GM19395 (cell line): ENCODE measurements around the gene GPC6.
"Not testable (repeated sequence)": the region's sequence is repeated elsewhere in the genome, so short reads cannot be mapped to it uniquely, and the experiment has no call there.

Experiments used
- ATAC-seq: cut with Tn5 transposase; IDR thresholded peaks from one replicate; pipeline ENCODE4 v1.9.1; 2021; ENCODE audit warnings: mild to moderate bottlenecking, moderate library complexity; ENCODE audit not compliant: unreplicated experiment

GPC6 gene

DNA sequence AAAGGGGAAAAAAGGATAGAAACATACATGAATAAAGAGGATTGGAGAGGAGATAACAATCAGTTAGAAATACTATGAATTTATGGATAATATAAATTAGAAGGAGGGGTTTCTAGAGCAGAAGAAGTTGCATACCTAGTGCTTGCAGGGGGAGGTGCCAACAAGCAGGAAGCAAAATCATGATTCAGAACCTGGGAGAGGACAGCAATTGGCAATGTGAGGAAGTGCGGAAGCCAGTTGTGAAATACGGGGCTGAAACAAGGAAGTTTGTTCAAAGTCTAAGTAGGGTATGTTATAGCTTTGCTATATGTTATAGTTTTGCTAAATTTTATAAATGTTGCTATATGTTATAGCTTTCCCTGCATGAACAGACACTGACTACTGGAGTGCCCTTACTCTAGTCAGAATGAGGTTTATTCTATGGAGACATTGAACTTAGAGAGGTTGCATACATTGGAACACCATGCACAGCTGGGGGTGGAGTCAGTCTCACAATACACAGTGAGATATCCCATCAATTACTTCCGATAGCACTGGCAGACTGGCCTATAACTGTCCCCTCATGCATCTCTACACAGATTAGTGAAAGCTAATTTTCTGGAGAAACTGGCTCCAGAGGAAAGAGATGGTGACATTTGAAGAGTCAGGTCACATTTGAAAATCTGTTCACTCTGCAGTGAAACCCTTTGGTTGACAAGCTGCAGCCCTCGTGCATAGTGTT, 92.1 kb downstream of the GPC6 start:
- ATAC-seq, result no peak

DNA sequence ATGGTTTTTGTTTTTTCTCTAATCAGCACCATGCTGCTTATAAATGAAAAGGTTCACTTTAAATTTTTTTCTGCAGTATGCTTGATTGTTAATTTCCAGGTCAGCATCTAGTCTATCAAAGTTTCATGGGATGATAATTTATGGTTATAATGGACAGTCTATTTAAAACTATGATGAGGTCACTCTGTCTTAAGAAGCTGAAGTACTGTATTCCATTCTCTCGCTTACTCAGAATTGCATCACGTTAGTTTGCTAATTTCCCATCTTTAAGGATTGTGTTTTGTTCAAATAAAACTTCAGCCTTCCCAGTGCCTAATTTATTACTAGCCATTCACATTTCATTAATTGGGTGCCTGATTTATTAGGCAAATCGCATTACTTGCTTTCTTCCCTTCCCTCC, 94.3 kb downstream of the GPC6 start:
- no peak for ATAC-seq

DNA sequence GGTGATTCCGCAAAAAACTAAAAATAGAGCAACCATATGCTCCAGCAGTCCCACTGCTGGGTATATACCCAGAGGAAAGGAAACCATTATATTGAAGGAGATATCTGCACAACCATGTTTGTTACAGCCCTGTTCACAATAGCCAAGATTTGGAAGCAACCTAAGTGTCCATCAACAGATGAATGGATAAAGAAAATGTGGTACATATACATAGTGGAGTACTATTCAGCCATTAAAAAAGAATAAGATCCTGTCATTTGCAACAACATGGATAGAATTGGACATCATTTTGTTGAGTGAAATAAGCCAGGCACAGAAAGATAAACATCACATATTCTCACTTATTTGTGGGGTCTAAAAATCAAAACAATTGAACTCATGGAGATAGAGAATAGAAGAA, 97.3 kb downstream of the GPC6 start:
- ATAC-seq, result not testable (repeated sequence)

DNA sequence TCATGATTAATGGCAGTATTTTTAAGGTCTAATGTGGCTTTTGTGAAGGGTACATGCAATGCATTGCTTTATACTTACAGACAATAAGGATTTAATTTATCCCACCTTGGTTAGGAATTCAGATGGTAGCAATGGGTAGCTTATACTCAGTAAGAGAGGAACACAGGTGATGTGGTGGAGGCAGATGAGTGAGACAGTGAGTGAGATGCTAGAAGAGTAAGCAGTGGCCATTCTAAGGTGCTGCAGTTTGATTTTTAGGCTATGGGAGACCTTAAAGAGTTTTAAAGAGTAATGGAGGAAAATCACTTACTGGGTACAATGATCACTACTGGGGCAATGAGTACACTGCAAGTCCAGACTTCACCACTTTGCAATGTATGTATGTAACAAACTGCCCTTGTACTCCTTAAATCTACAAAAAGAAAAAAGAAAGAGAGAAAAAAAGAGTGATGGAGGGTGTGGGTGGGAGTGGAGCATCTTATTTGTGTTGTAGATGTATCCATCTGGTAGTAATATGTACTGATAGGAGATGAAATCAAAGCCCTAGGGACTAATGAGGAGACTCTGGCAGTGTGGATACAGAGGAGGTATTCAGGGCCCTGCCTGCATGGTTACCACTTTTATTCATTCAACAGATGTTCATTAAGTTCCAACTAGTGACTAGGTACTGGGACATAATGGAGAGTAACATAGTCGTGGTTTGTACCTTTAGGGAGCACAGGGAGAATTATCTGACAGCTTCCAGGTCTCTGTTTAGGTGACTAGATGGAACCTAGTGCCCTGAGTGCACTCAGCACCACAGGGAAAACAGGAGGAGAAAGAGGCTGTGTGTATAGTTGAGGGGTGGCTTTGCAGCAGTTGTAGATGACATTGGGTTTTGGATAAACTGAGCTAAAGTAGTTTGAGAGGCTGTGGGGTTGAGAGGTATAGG, 99.0 kb downstream of the GPC6 start:
- ATAC-seq, result no peak

DNA sequence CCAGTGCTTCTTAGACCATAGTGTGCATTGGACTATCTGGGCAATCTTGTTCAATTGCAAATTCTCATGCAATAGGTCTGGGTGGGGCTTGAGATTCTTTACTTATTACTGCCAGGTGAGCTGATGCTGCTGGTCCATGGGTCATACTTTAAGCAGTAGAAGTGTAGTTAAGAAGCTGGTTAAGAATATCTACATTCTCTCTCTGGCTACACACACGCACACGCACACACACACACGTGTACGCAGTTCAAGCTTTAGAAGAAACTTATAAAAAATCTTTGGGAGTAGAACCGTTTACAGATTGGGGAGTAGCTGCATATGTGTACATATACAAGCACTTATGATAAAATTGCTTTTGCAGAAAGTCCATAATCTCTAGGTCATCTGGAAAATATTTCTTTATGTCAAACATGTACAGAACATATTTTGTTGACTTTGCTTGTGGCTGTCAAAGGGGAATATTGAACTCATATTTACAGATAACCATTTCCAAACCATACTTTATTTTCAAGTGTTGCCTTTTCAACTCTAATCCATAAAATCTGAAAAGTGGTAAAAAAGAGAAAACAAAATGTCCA, 99.7 kb downstream of the GPC6 start:
- no peak for ATAC-seq

DNA sequence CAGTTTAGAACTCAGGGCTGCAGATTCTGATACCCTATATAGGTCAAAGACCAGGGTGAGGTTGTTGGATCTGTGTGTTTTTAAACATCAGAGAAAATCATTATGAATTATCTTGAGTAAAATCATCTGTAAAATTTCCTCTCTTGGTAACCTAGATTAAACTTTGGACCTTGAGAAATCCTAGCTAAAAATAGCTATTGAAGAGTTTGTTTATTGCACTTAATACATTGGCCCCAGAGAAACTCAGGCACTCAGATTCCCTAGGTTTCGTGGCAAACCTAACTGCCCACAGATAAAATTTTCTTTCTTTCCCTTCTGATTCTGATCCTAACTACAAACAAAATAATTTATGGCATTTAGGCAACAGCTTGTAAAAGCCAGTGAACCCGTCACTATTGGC, 102.3 kb downstream of the GPC6 start:
- ATAC-seq, result no peak

DNA sequence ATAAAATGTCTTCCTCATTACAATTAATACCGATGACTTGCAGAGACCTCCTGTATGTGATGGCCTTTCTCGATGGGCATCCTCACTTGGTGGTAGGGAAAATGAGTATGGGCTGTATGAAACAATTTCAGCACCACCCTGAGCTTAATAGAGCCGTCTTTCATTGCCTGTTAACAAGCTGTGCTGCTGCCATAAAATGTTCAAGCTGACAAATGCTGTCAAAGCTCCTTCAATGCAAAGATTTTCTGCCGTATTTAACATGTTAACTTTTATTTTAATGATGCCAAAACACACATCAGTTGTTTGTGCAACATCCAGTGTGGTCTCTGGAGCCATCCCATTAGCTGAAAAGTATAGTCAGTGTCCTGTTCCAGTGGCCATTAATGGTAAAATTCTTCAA, 110.1 kb downstream of the GPC6 start:
- no peak for ATAC-seq

DNA sequence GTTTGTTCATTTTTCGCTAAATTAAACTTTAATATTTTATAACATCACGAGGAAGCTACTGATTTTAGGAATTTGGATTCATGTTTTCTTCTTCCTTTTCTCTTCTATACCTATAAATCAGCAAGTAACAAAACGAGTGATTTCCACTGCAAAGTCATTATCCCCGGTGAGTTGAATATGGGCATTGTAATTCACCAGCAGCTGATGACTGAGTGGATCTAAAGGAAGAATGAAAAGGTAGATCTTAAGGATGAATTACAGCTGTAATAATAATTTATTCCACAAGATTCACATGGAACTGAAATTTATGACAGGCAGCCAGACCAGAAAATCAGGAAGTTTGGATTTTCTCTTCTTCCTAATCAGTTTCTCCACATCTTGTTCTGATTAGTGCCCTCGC, 111.4 kb downstream of the GPC6 start:
- no peak for ATAC-seq

DNA sequence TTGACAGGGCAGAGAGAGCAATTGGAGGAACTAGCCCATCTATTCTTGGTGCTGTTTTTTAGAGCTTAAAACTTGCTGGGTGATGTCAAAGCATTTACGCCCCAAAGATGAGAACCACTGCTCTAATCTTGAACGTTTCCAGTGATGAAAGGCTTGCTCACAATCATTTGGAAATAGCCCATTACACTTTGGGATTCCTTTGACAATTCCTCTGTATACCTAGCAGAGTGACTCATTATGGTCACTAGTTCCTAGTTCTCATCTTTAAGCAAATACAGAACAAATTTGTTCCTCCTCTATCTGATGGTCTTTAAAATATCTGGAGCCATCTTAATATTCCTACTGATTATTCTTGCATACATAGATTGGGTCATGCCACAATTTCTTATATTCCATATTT, 112.3 kb downstream of the GPC6 start:
- ATAC-seq, result no peak

DNA sequence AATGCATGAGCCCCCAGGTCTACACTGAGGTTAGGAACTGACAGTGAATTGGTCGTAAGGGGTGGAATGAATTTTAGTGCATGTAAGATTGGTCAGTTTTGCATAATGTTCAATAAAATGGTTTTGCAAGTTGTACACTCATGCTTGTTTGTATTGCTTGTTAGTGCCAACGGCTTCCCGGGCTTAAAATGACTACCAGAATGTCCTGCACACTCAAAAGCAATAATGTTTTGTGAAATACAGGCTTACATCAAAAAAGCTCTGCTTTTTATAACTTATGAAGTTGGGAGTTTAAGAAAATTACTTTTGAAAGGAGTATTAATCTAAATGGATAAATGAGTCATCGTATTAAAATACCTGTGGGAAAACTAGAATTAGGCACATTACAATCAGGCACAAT, 112.9 kb downstream of the GPC6 start:
- no peak for ATAC-seq

DNA sequence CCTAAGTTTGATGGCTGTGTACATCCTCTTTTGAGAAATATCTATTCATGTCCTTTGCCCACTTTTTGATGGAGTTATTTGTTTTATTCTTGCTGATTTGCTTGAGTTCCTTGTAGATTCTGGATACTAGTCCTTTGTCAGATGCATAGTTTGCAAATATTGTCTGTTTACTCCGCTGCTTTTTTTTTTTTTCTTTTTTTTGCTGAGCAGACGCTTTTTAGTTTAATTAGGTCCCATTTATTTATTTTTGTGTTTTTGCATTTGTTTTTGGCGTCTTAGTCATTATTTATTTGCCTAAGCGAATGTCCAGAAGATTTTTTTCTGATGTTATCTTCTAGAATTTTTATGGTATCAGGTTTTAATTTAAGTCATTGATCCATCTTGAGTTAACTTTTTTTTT, 114.9 kb downstream of the GPC6 start:
- ATAC-seq, result no peak

DNA sequence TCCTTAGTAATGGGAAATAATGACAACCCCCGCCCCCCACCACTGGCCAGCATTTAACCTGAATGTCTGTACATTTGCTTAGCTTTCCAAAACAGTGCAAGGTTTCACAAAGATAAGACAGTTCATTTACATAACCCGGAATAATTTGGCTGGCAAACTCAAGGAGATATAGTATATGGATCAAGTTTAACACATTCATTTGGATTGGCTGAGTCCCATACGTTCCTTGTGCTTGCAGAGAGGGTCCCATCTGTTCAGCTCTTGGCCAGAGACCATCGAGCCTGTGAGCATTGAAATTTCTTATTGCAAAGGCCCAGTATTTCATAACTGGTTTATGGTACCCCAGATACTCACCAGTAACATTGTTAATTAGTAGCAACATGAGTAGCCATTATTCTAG, 116.5 kb downstream of the GPC6 start:
- ATAC-seq, result no peak

DNA sequence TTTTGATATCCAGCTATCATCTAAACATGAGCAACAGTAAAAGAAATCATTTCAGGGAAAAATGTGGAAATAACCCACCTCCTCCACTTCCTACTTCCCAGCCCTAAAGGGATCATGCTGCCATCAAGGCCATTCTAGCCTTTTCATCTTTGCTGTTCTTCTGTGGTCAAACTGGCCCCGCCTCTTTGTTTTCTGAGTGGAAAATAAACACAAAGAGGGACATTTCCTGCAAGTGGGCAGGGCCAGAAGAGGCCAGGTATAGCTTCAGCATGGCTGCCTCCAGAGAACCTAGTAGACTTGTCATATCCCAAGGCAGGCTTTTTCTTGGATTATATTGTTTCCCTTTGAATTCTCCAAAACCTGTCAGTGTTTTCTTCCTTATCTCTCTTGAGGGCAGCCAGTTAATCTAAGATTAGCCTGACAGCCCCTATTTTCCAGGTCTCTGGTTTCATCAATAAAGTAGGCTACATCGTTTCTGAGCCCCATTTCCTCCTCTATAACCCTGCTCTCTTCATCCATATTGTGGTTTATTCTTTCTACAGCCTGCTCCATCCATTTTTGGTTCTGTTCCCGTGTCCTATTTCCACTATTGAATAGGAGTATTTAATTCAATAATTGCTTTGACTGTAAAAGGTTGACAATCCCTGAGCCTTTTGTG, 117.6 kb downstream of the GPC6 start:
- no peak for ATAC-seq

DNA sequence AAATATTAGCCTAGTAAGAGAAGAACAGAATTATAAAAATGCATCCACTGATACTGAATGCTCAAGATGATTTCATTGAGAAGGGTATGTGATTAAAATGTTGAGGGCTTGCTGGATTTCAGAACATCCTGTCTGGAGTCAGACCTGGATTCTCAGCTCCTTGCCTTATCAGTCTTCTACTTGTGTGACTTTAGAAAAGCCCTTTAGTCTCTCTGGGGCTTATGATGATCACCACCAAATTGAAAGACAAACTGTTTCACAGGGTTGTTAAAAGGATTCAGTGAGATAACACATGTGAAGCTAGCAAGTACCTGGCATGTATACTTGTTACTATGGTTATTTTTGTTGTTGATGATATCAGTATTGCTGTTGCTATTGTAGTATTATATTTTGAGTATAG, 118.4 kb downstream of the GPC6 start:
- no peak for ATAC-seq

DNA sequence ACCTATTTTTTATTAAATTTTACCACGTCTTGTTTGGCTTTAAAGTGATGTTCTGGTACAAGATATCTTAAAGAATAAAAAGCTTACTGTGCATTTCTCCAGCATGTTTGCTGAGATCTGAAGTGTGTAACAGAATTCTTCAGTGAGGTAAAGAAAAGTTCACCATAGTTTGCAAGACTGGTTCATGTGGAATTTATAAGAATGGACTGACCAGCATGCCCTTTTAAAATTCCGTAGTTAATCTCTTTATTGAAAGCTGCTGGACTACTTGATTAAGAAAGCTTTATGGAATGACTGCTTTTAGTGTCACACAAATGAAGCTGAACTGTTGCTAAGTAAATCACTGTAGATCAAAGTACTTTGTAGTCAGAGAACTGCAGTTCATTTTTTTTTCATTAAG, 119.2 kb downstream of the GPC6 start:
- ATAC-seq, result no peak

DNA sequence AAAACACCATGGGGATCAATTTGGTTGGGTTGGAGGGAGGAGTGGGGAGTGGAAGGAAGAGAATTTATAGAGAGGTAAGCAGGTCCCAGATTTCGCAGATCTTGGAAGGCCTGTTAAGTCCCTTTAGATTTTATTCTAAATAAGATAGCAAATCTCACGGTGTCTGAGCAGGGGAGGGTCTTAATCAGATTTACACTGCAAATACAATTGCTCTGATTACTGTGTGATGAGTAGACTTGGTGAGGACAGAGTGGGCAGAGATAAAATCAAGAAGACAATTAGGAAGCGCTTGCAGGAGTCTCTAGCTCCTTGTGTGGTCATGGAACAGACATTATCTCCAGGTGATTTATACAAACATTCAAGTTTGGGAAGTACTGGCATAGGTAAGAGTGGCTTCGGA, 126.0 kb downstream of the GPC6 start:
- ATAC-seq, result no peak

DNA sequence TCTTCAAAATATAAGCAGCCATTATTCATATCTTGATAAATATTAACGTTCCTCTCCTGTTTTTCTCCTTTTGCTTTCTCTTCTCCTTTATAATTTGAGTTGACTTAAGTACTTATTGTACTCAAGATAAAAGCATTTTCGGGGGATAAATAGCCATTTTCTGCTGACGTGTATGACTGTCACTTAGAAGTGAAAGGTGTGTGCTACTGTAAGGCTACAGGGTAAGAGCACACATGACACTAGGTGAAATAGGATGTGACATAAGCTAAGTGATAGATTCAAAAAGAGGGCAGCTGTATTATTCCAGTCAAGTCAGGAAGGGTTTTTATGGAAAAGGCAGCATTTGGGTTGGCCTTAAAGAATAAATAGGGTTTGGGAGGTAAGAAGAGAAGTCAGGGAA, 128.5 kb downstream of the GPC6 start:
- ATAC-seq, result no peak

DNA sequence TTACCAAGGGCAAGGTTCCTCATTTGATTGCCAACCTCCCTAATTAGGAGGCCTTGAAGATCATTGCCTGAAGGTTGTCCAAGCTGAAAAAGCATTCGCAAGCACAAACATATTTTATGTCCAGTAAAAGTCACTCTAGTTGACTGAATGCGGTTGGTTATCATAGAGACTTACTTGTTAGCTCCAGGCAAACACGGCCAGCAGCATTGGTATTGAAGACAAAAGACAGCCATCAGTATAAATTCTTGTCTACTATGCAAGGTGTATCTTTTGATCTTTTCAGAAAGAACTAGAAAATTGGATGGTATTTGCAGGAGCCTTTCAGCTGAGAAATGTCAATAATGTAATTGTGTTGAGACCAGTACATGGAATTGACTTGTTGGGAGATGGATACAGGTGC, 129.9 kb downstream of the GPC6 start:
- no peak for ATAC-seq

DNA sequence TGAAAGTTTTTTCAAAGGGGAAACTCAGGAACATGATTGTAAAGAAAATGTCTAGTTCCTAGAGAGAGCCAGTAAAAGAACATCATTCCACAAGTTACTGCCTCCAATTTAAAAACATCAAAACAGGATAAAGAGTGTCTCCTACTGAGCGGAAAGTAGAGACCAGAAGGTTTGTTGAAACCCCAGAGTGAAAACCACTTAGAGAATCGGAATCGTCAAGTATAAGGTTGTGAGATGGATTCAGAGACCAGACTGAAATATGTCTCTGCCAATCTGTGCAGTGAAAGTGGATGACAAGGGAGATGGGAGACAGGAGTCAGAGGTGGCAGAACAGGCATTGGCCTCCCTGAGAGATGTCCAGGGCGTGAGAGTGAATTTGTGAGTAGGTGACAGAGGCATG, 133.4 kb downstream of the GPC6 start:
- no peak for ATAC-seq

DNA sequence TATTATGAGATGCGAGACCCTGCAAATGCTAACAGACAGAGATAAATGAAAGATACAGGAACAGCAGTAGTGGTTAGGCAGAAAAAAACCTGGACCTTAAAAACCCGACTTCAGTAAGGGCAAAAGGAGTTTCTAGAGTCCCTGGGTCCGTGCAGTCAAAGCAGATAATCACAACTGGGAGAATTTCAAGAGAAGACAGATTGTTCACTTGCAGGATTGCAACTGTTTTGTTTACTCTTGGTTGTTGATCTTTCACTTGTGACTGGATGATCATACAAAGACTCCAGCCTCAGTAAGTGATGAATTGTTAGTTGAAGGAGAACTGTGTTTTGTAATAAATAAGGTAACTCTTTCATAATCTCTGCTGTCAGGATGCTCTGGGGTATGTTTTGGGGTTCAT, 135.1 kb downstream of the GPC6 start:
- no peak for ATAC-seq

DNA sequence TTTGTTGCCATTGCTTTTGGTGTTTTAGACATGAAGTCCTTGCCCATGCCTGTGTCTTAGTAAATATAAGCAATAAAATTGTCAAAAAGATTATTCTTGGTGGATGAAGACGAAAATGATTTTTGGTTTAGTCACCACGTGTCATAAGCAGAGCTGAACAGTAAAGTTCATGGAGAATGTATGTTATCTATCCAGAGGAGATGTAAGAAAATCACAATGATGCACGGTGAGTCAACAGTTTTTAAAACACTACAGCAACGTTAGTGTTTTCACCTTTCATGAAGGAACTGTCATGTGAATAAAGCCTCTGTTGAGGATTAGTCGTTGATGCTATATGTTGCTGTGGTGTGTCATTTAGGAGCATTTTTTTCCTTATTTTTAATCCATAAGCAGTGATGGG, 137.6 kb downstream of the GPC6 start:
- ATAC-seq, result no peak

DNA sequence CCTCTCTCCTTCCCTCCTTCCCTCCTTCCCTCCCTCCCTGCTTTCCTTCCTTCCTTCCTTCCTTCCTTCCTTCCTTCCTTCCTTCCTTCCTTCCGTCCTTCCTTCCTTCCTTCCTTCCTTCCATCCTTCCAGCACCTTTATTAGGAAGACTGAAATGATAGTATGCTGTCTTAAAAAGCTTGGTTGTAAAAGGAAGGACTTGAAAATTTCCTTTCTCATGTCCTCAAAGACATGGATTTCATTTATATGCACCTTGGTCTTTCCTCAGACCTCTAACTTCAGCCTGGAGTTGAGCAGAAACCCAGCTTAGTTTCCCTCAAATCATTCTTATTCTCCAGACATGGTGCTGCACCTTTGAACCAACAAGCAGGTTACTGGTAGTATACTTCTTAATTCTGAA, 141.7 kb downstream of the GPC6 start:
- ATAC-seq, result no peak
